Bronchial smooth muscle cell (primary cell): ENCODE results near the gene NOP16. TPM values are rescaled to one million over a fixed set of nuclear protein-coding genes. Genes with fewer than 3 reads are reported as not detected.

ENCODE experiments used
- total RNA-seq: library from RNA; depleted of rRNA; stranded (reverse); fragments of >200 nt; gene quantifications from 2 replicates; pipeline ENCODE4 v1.2.1, GENCODE V29; 2014

NOP16 gene, protein sequence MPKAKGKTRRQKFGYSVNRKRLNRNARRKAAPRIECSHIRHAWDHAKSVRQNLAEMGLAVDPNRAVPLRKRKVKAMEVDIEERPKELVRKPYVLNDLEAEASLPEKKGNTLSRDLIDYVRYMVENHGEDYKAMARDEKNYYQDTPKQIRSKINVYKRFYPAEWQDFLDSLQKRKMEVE
- 7.3 and 7.7 TPM in 2 replicates for total RNA-seq

DNA sequence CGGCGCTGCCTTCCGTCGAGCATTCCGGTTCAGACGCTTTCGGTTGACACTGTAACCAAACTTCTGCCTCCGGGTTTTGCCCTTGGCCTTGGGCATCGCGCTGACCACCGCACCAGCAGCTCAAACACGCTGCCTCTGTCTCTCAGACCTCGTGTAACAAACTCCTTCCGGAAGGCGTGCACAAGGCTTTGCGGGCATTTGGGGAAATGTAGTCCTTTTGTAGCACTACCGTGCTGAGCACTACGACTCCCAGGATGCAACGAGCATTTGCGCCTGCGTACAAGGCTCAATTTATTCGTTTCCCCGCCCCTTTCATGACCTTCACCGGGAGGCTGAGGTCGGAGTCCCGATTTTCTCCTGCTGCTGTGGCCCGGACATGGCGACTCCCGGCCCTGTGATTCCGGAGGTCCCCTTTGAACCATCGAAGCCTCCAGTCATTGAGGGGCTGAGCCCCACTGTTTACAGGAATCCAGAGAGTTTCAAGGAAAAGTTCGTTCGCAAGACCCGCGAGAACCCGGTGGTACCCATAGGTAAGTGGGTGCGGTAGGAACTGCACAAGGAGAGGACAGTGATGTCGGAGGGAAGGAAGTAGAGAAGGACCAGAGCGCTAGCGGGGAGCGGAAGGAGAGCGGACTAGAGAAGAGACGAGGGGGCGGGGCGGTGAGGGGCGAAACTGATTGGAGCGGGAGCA lies at the start of gene NOP16, which contains the start of gene HIGD2A:
NOP16 (minus strand) TSS at position 155 of the 691 bp plus-strand sequence; CDS start at position 96, 59 bp downstream.
HIGD2A (plus strand) TSS at position 308 of the 691 bp plus-strand sequence; CDS start at position 377, 69 bp downstream.

DNA sequence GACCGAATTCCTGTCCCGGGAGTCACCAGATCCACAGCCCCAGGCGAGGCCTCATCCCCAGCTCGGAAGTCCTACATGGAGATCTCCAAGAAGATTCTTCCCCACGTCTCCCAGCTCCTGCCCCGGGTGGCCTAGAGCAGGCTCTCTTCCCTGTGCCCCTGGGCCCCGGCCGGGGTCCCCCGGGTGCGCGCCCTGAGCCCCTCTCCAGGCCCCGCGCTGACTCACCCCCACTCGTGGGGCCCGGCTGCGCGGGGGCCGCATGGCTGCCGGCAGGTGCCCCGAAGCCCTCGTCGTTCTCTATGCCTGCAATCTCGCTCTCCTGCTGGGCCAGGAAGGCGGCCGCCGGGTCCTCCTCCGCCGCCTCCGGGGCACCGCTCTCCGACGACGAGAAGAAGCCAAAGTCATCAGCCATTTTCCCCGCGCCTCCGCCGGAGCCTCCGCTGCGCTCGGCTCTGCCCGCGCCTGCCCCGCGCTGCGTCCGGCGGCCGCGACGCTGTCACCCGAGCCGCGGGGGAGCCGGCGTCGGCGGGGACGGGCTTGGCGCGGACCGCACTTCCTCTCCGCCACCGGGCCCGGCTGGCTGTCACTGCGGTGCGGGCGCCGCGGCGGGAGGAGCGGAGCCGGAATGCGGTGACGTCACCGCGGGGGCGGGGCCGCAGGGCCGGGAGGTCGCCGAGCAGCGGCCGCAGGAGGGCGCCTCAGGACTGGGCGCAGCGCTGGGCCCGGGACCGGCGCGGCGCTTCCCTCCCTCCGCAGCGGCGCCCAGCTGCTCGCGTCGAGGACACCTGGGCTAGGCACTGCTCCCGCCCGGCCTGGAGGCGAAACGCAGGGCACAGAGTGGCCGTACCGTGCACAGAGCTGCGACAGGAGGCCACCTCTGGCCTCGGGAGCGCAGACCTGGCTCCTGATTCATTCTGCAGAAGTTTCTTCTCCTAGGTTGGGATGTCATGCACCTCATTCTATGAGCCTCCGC lies 27.8 kb upstream of the NOP16 start, which contains the start of gene CLTB:
CLTB (minus strand) TSS at position 588 of the 973 bp plus-strand sequence; CDS start at position 412, 176 bp downstream.

DNA sequence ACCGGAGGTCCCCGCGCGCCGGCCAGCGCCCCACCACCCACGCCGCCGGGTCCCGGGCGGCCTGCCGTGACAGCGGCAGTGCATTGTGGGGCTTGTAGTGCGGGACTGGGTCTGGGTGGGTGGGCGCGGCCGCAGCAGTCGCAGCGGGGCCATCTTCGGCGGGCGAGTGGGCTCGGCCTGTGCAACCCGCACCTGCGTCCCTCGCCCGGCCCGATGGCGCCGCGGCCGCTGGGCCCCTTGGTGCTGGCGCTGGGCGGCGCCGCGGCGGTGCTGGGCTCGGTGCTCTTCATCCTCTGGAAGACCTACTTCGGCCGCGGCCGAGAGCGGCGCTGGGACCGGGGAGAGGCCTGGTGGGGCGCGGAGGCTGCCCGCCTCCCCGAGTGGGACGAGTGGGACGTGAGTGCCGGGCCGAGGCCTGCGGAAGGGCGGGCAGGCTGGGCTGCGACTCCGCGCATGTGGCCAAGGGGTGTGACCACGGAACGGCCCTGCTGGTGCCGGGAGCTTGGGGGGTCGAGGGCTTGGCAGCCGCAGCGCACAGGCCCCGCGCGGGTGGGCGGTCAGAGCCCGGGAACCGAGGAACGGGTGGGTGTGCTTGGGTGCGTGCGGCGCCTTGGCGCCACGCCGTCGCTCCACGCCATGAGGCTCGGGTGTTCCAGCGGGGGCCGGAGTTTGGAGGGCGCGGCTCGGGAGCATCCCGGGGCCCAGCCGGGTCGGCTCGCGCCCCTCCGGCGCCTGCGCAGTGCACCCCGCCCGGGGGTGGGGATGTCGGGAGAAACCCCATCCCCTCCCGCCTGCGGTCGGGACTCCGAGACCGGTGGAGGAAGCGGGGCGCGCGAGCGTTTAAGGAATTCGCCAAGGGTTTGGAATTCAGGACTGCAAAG lies 22.8 kb downstream of the NOP16 start, which contains the start of gene ARL10:
ARL10 (plus strand) TSS at position 137 of the 881 bp plus-strand sequence; CDS start at position 214, 77 bp downstream.

DNA sequence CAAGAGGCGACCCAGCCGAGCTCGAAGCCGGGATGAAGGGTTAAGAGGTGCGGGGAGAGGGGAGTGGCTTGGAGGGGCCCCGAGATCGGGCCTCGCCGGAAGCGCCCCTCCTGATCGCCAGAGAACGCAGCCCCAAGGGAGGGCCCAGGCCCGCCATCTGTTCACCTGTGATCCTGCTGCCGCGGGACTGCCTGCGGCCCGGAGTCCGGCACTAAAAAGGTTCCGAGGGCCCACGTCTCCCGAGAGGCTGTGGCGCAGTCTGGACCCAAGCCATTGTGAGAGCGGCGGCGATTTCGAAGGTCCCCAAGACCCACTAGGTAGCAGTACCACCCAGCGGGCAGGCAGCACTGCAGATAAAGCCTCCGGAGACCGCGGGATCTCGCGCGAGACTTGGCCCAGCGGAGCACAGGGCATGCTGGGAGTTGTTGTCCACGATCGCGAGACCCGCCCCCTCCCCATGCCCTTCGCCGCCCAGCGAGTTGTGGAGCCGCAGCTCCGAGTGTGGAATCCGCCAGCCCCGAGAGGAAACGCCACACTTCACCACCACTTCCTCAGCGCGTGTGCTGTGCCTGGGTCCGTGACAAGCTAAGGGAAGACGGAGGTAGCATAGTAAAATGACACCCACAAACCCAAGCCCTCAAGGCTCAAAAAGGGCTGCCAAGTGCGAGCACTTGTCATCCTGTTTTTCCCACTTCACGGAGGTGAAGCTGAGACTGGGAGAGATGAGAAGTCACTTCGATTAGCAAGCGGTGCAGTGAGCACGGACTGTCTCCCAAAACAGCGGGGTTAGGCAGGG lies 26.8 kb downstream of the NOP16 start, which contains the start of gene KIAA1191:
KIAA1191 (minus strand) TSS at position 328 of the 796 bp plus-strand sequence. CDS start 2,256 bp downstream, outside the sequence.

Other genes with a start within 250 kb of the NOP16 start
- gene SIMC1, start 150.2 kb downstream of the NOP16 start, total RNA-seq: 1.6 and 1.7 TPM in 2 replicates
- 29.5 and 41.8 TPM in 2 replicates for gene KIAA1191, start 26.8 kb downstream of the NOP16 start, total RNA-seq
- 7.6 and 11.3 TPM in 2 replicates for gene ARL10, start 23.1 kb downstream of the NOP16 start, total RNA-seq
- gene HIGD2A, start 153 bp upstream of the NOP16 start, total RNA-seq: 23.8 and 29.9 TPM in 2 replicates
- 65.6 and 103 TPM in 2 replicates for gene CLTB, start 27.9 kb upstream of the NOP16 start, total RNA-seq
- gene FAF2, start 59.8 kb upstream of the NOP16 start, total RNA-seq: 33.7 and 34.3 TPM in 2 replicates
- gene RNF44, start 148.8 kb upstream of the NOP16 start, total RNA-seq: 2.1 and 2.5 TPM in 2 replicates
- gene CDHR2, start 160.7 kb upstream of the NOP16 start, total RNA-seq: 0.09 and 0.32 TPM in 2 replicates
- gene GPRIN1, start 221.6 kb upstream of the NOP16 start, total RNA-seq: 1.8 and 3.2 TPM in 2 replicates
- gene SNCB, start 241.9 kb upstream of the NOP16 start, total RNA-seq: 0.09 and 0.32 TPM in 2 replicates
- 0.26 TPM in 1 of 2 replicates, not detected in the other for gene EIF4E1B, start 242.1 kb upstream of the NOP16 start, total RNA-seq